GM18868 (cell line): ENCODE measurements around the gene EIF2AK3.
"Not testable (repeated sequence)": the region's sequence is repeated elsewhere in the genome, so short reads cannot be mapped to it uniquely, and the experiment has no call there.

ENCODE experiments used
- ATAC-seq: cut with Tn5 transposase; IDR thresholded peaks from one replicate; pipeline ENCODE4 v1.9.1; 2021; ENCODE audit warnings: mild to moderate bottlenecking, moderate library complexity; ENCODE audit not compliant: unreplicated experiment

EIF2AK3 gene

DNA sequence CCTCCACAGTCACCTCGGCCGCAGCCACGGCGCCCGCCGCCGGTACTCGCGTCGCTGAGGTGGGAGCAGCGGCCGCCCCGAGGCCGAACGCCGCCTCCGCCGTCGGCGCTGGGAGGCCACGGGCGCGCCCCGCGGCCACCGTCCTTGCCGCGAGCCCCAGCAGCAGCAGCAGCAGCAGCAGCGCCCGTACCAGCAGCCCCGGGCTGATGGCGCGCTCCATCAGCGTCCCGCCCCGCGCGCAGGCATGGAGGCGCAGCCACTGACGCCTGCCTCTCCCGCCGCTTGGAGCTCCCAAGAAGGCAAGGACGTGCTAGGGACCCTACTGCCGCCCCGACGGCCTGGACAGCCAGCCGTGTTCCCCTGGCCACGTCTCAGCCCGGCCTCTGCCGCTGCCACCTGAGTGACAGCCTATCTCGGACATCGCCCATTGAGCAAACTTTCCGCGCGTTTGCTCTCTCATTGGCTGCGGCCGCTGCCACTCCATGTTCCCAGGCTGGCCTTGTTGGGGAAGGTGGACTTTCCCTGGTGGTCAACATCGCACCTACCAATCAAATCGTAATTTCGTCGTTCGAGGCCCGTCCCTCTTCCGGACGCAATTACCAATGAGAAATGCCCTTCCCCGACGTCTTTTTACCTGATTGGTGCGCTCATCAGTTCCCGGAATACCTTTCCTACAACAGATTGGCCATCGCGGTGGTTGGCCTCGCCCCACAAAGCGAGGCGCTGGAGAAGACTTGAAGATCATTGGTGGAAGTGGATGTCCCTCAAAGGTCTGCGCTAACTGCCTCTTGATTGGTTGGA, at the start of gene EIF2AK3:
Gene EIF2AK3, minus strand, starts transcription at position 410 of the 801 bp plus-strand sequence. Its CDS starts 190 bp downstream, at position 220.
- peak; percentile 89 for ATAC-seq

- no peak for ATAC-seq
Observed at GRCh38 chr2:88673363-88673762, 46.1 kb upstream of the EIF2AK3 start.

DNA sequence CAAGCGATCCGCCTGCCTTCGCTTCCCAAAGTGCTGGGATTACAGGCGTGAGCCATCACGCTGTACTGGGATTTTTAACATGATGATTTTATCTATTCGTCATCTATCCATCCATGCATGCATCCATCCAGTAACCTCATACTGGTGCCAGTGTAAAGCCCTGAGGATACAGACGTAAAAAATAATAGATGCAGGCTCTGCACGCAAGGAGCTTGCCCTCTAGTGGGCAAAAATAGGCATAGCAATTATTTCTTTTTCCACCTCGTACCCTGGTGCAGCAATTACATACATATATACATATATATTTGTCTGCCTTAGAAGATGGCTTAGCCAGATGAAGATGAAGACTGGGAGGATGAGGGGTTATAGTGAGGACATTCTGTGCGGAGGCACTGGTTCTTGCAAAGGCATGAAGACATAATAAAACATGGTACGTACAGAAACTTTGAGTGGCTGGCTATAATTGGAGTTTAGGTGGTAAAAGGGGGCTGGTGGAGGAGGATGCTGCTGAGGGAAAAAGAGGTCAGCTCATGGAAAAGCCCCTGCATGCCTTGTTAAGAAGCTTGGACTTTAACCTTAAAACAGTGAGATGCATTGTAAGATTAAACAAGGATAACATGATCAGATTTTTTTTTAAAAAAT, 44.6 kb upstream of the EIF2AK3 start:
- peak; percentile 52 for ATAC-seq

- peak; percentile 82 for ATAC-seq
Observed at GRCh38 chr2:88669482-88670214, 42.4 kb upstream of the EIF2AK3 start.

DNA sequence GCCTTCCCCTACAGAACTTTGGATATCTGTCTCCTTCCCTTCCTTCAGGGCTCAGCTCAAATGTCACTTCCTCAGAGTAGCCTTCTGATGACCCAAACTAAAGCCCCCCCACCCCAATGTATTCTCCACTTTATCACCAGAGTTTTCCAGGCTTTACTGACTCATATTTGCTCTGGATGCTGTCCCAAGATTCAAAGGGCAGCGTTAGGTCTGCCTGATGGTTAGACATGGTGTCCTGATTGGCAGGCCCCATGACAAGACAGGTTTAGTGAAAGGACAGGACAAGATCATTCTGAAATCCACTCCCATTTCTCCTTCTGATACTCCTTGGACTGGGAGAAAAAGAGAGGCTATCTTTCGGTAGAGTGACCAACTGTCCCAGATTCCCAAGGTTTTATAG, 41.6 kb upstream of the EIF2AK3 start:
- no peak for ATAC-seq

- ATAC-seq: no peak
Observed at GRCh38 chr2:88667219-88667618, 40.0 kb upstream of the EIF2AK3 start.

DNA sequence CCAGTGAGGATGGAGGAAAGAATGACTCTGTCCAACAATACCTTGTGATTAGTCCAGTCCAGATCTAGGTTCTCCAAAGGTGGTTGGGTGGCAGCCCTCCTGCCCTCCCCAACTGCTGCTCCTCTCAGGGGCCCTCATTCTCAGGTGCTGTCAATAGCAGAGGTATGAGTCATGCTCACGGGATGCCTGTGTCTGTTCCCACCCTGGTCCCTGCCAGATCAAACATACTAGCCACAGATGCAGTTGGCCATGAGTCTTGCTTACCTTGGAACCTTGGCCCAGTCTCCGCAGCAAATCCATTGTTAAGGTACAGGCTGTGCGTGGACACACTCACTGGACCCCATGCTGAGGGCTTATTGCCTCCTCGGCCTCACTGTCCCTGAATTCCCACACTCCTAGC, 39.3 kb upstream of the EIF2AK3 start:
- ATAC-seq: no peak

DNA sequence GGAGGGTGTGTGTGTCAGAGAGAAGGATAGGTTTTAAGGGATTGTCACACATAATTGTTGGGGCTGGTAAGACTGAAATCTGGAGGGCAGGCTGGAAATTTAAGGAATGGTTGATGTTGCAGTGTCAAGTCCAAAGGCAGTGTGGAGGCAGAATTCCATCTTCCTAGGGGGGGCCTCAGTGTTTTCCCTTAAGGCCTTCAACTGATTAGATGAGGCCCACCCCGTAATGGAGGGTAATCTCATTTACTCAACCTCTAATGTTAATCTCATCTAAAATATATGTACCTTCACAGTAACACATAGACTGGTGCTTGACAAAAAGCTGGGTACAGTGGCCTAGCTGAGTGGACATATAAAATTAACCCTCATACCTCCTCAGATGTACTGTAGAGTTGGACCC, 33.4 kb upstream of the EIF2AK3 start:
- ATAC-seq: no peak

DNA sequence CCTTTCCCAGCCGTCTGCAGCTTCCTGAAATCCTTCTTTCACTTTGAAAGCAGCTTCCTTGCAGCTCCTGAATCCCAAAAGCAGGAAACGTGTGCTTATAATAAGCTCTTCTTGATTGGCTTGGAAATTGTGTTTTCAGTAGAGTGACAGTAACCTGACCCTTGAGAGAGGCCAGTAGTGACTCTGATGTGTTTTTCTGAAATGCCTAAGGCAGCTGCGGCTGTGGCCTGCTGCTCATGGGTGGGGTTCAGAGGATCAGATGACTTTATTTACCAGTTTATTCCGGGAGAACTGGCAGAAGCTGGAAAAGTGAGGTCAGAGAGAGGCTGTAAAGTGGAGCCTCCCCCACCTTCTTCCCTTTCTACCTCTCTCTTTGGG, 32.3 kb upstream of the EIF2AK3 start:
- no peak for ATAC-seq

DNA sequence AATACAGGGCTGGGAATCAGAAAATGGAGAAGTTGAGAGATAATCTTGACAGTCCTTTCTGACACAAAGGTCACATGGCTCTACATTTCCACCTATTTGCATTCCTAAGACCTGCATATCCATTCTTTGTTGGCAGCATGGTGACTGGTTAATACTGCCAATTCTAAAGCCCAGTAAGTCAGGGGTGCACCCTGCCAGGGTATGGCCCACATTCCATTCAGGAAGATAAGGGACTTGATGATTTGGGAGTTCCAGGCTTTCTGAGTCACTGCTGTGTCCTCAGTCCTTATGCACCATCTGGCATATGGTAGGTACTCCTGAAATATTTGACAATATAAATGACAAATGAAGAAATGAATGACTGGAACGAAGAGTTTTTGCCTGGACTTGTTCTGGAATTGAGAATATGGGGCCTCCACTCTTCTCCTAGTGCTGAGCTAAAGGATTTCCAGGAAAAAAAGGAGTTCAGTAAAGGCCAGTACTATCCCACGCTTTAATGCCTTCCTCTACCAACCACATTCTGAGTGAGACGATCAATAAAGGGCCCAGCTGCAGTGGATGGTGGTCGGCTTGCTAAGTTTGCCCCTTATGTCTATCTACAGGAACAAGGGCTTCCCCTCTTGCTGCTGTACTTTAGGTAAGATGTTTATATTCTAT, 31.7 kb upstream of the EIF2AK3 start:
- ATAC-seq: no peak

DNA sequence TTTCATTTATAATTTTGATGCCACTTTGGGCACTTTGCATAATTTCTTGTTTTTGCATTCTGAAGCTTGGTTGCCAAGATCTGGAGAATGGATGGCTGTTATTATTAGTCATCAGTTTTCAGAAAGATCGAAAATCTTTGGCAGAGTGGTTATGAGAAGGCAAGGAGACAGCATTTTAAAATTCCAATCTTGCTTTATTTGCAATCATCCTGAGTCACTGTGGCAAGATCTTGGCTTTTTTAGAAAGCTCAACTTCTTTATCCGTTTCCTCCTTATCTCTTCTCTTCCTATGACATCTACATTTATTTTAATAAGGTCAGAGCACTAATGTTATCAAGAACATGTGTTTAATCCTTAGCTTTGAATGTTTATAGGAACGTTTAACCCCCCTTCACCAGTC, 31.1 kb upstream of the EIF2AK3 start:
- ATAC-seq: no peak

DNA sequence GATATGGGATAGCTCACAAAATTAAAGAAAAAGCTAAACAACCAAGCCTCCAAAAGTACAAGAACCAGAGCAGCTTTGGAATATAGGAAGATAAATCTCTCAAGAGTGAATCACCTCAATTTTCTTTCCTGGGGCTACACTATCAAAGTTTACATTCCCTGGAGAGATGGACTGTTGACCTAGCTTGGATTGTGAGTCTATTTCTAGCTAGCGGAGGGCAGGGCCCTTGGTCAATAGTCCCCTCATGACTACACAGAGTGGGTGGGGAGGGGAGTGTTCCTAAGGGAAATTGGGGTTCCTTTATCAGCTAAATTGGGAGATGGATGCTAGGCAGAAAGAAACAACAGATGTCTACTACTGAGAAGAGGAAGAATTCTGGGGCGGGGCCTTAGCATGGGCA, 29.9 kb upstream of the EIF2AK3 start:
- ATAC-seq: no peak

- no peak for ATAC-seq
Observed at GRCh38 chr2:88656690-88657089, 29.4 kb upstream of the EIF2AK3 start.

- ATAC-seq: no peak
Observed at GRCh38 chr2:88654714-88655113, 27.4 kb upstream of the EIF2AK3 start.

DNA sequence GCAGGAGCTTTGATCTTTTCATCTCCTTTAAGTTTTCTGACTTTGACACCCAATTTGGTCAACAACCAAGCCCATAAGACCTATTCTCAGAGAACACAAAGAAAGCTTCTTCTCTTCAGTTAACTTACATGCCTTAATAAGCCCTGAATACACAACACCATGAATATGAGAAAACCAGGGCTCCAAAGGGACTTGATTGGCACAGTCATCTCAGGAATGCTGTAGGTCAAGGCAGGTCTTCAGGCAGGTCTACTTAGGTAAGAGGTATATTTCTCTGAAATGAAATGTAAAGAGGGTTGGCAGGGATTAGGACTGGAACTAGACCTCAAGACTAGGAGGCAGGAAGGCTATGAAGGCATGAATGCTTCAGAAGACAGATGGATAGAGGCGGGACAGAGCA, 24.4 kb upstream of the EIF2AK3 start:
- no peak for ATAC-seq

- not testable (repeated sequence) for ATAC-seq
Observed at GRCh38 chr2:88645291-88645882, 18.1 kb upstream of the EIF2AK3 start.

DNA sequence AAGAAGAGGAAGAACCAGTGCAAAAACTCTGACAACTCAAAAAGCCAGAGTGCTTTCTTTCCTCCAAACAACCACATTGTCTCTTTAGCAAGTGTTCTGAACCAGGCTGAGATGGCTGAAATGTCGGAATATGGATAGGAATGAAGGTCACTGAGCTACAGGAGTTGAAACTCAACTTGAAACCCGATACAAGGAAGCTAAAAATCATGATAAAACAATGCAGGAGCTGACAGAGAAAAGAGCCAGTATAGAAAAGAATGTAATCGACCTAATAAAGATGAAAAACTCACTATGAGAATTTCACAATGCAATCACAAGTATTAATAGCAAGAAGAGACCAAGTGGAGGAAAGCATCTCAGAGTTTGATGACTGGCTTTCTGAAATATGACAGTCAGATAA, 15.0 kb upstream of the EIF2AK3 start:
- no peak for ATAC-seq

DNA sequence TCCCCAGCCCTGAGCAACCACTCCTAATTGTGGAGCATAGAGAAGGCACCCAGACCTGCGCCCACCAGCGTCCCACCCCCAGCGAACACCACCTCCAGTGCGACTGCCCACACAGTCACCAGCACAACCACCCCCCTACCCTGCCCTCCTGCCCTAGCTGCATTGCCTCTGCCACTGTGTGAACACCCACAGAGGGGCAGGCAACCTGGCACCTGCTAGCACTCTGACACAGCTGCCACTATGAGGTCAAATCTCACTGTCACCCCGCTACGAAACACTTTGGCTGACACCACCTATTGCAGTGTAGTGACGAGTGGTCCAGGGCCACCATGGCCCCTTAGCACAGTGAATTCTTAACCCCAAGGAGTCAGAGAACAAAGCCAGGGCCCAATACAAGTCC, 14.1 kb upstream of the EIF2AK3 start:
- ATAC-seq: no peak

DNA sequence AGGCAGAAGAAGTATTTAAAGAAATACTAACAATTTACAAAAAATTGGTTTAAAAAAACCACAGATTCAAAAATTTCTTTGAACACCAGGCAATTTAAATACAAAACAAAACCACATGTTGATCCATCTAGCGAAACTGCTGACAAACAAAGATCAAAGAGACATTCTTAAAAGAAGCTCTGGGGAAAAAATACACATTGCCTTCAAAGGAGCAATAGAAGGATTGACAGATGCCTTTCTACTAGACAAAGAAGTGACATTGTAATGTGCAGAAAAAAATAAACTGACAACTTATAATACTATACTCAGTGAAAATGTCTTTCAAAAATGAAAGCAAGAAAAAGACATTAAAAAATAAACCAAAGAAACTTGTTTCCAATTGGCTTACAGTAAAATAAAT, 12.6 kb upstream of the EIF2AK3 start:
- no peak for ATAC-seq

DNA sequence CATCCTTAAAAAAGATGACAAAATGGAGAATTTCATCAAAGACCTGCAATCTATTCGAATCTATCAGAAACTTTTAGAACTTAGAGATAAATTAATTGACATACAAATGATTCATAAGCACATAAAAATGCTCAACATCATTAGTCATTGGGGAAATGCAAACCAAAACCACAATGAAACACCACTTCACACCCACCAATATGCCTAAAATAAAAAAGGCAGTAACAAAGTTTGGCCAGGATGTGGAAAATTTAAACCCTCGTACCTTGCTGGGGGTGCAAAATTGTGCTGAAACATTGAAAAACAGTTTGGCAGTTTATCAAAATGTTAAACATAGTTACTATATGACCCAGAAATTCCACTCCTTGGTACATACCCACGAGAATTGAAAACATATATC, 11.5 kb upstream of the EIF2AK3 start:
- no peak for ATAC-seq

DNA sequence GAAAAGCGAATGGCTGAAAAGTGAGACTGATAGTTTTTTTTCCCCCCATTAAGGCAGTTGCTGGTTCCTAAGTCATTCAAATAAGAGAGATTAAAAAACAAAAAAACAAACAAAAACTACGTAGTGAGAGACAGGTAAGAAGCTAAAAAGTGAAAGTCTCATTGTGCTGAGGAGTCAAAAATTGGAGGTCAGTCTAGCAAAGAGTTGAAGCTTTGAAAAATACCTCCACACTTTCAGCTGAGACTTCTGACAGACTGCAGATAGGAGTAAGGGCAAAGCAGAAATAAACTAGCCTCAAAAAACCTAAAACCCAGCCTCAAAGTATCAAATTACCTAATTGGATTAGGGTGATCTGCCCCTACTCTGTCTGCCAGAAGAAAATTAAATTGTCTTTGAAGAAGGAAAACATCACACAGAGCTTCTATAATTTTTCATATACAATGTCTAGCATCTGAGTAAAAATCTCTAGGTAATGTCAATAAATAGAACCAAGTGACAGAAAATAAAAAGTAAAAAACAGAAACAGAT, 10.9 kb upstream of the EIF2AK3 start:
- no peak for ATAC-seq
